HG03571 (cell line): ENCODE results near the gene KCTD3.

ENCODE experiments used
- ATAC-seq: cut with Tn5 transposase; IDR thresholded peaks from one replicate; pipeline ENCODE4 v1.9.1; 2021; ENCODE audit not compliant: unreplicated experiment

The KCTD3 gene

DNA sequence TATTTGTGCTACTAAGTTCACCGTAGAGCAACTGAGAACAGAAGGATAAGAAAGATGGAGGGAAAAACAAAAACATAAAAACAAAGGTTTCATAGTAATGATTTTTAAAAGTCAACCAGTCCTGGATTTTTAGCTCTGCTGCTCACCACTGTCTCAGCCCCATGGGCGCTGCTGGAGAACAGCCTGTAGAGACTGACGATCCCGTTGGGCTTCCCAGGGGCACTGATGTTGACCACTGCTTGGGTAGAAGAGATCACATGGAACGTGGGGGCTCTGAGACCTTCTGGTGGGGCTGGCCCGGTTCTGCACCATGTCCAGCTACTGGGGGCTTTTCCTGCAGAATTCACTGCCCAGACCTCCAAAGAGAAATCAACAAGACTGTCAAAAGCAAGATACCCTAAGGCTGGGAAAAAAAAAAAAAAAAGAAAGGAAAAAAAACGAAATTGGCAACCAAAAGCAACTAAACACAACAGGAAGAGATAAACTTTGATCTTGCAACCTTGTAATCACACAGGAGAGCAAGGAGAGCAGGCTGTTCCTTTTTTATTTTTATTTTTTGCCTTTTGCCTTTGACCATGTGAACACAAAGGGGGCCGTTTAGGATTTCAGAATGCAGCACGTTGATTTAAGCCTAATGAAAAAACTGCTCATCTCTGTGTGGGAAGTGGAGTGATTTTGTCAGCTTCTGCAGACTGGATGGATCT lies 83.5 kb downstream of the KCTD3 start:
- ATAC-seq: no peak

GRCh38 chr1:215651867-215652266 lies 84.8 kb downstream of the KCTD3 start:
- no peak for ATAC-seq

DNA sequence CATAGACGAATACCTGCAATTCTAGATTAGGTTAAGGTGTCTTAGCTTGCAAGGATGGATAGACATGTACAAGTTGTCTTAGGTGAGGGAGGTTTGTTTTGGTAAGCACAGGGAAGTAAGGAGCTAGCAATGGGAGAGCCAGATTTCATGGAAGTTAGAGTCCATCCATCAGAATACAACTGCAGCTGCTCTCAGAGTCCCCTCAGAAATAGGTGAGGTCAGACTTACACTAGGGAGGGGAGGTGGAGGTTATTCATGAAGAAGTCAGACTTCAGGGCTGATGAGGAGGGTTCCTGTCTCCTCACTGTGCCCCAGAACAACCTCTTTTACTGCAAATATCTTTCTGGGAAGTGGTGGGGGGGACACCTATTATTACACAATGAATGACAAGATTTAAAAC lies 85.3 kb downstream of the KCTD3 start:
- ATAC-seq: no peak

DNA sequence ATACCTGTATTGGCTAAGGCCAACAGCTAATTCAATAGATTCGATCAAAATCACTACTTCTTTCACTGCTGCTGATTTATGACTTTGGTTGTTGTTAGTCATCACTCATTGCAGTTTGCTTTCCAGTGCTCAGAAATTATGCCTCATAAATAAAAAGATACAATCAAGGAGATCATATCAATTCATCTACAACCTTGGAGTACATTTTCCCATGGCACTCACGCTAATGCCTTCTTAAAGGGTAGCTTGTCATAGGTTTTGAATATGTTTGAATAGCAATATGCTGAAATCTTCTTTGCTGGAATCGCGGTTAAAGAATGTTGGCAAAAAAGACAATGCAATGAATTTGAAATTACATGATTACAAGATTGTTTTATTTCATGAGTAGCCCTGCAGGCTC lies 89.9 kb downstream of the KCTD3 start:
- ATAC-seq: no peak

GRCh38 chr1:215660259-215660658 lies 93.2 kb downstream of the KCTD3 start:
- no peak for ATAC-seq

GRCh38 chr1:215661033-215661432 lies 93.9 kb downstream of the KCTD3 start:
- ATAC-seq: no peak

DNA sequence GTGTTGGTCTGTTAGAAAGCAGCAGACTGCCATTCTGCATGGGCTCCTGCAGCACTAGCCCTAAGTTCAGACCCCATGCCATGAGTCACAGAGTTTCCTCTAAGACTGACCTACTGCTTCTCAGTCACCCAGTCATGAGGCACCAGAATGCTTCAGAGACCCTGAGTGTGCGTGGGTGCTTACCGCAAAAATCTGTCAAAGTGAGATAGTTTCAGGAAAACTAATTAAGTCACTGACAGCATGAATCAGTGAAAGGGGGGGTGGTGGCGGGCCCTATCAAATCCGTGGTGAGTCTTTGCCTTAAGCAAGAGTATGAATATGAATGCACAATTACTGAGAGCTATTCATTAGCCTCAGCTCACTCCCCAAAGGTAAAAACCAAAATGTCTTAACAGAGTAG lies 98.1 kb downstream of the KCTD3 start:
- ATAC-seq: no peak

DNA sequence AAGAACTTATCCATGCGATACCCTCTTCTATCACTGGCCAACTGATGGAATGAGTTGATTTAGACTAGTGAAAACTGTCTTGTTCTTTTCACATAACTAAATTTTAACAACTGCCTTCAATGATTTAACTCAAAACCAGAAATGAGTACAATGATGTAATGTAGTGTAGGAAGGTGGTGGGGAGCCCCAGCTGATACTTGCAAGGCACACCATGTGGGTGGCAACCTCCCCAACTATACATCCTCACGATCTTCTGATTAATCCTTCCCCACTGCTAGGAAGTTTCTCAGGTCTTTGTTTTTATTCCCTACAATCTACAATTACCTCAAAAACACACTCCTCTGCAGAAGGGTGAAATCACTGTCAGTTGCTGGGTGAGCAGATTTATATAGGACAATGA lies 100.7 kb downstream of the KCTD3 start:
- no peak for ATAC-seq

- ATAC-seq: no peak
Observed at GRCh38 chr1:215669806-215670491, 102.8 kb downstream of the KCTD3 start.
